HEK293 (cell line): ENCODE measurements around the gene AKAP5.

Experiments used
- BCL11B ChIP-seq: fragments of 450-650 bp; formaldehyde crosslinking; IDR thresholded peaks from 2 replicates; pipeline ENCODE4 v1.5.1; 2016; ENCODE audit warnings: low read depth, missing biosample characterization, missing genetic modification characterization
- CTCF ChIP-seq: fragments of 450-650 bp; formaldehyde crosslinking; IDR thresholded peaks from 2 replicates; pipeline ENCODE4 v1.5.1; 2016; ENCODE audit warnings: missing biosample characterization, missing genetic modification characterization
- INSM2 ChIP-seq: fragments of 450-650 bp; formaldehyde crosslinking; IDR thresholded peaks from 2 replicates; pipeline ENCODE4 v1.5.1; 2016; ENCODE audit warnings: missing biosample characterization, missing genetic modification characterization
- KLF8 ChIP-seq: fragments of 450-650 bp; formaldehyde crosslinking; IDR thresholded peaks from 2 replicates; pipeline ENCODE4 v1.5.1; 2016; ENCODE audit warnings: missing biosample characterization, missing genetic modification characterization
- KLF9 ChIP-seq: fragments of 450-650 bp; formaldehyde crosslinking; IDR thresholded peaks from 2 replicates; pipeline ENCODE4 v1.5.1; 2016; ENCODE audit warnings: missing biosample characterization, missing genetic modification characterization, low read depth
- PRDM1 ChIP-seq: fragments of 450-650 bp; formaldehyde crosslinking; IDR thresholded peaks from 2 replicates; pipeline ENCODE4; 2016; ENCODE audit warnings: missing biosample characterization, missing genetic modification characterization
- PRDM10 ChIP-seq: fragments of 450-650 bp; formaldehyde crosslinking; IDR thresholded peaks from 2 replicates; pipeline ENCODE4 v1.5.1; 2016; ENCODE audit warnings: missing biosample characterization, missing genetic modification characterization
- ZBTB26 ChIP-seq: fragments of 450-650 bp; formaldehyde crosslinking; optimal IDR thresholded peaks from 2 replicates; pipeline ENCODE3; 2016; ENCODE audit warnings: missing biosample characterization, mild to moderate bottlenecking, missing genetic modification characterization
- ZFP69B ChIP-seq: fragments of 450-650 bp; formaldehyde crosslinking; IDR thresholded peaks from 2 replicates; pipeline ENCODE4 v1.5.1; 2016; ENCODE audit warnings: missing biosample characterization, missing genetic modification characterization
- ZNF140 ChIP-seq: fragments of 450-650 bp; formaldehyde crosslinking; IDR thresholded peaks from 2 replicates; pipeline ENCODE4 v1.5.1; 2016; ENCODE audit warnings: missing biosample characterization, missing genetic modification characterization
- ZNF24 ChIP-seq: fragments of 450-650 bp; formaldehyde crosslinking; IDR thresholded peaks from 2 replicates; pipeline ENCODE4 v1.5.1; 2016; ENCODE audit warnings: missing biosample characterization, missing genetic modification characterization
- ZNF433 ChIP-seq: fragments of 450-650 bp; formaldehyde crosslinking; IDR thresholded peaks from 2 replicates; pipeline ENCODE4 v1.5.1; 2016; ENCODE audit warnings: missing biosample characterization, missing genetic modification characterization, low read depth
- ZNF530 ChIP-seq: fragments of 450-650 bp; formaldehyde crosslinking; IDR thresholded peaks from 2 replicates; pipeline ENCODE4 v1.5.1; 2016; ENCODE audit warnings: low read depth, missing biosample characterization, missing genetic modification characterization
- ZNF596 ChIP-seq: fragments of 450-650 bp; IDR thresholded peaks from 2 replicates; pipeline ENCODE4 v1.5.0; 2018; ENCODE audit warnings: missing biosample characterization, mild to moderate bottlenecking, missing genetic modification characterization, moderate library complexity
- ZNF600 ChIP-seq: fragments of 450-650 bp; formaldehyde crosslinking; IDR thresholded peaks from 2 replicates; pipeline ENCODE4 v1.5.1; 2016; ENCODE audit warnings: missing biosample characterization, missing genetic modification characterization
- ZNF624 ChIP-seq: fragments of 450-650 bp; formaldehyde crosslinking; IDR thresholded peaks from 2 replicates; pipeline ENCODE4 v1.5.1; 2017; ENCODE audit warnings: missing biosample characterization, missing genetic modification characterization
- ZNF837 ChIP-seq: fragments of 450-650 bp; formaldehyde crosslinking; IDR thresholded peaks from 2 replicates; pipeline ENCODE4 v1.5.1; 2016; ENCODE audit warnings: missing biosample characterization, missing genetic modification characterization
- ZSCAN23 ChIP-seq: fragments of 450-650 bp; formaldehyde crosslinking; IDR thresholded peaks from 2 replicates; pipeline ENCODE4 v1.5.1; 2016; ENCODE audit warnings: missing biosample characterization, missing genetic modification characterization
- ZSCAN4 ChIP-seq: fragments of 450-650 bp; formaldehyde crosslinking; IDR thresholded peaks from 2 replicates; pipeline ENCODE4 v1.5.1; 2017; ENCODE audit warnings: missing biosample characterization, missing genetic modification characterization
- ZSCAN5A ChIP-seq: fragments of 450-650 bp; formaldehyde crosslinking; IDR thresholded peaks from 2 replicates; pipeline ENCODE4 v1.5.1; 2016; ENCODE audit warnings: missing biosample characterization, missing genetic modification characterization
- ZXDB ChIP-seq: fragments of 450-650 bp; formaldehyde crosslinking; IDR thresholded peaks from 2 replicates; pipeline ENCODE4 v1.5.1; 2016; ENCODE audit warnings: missing biosample characterization, missing genetic modification characterization
- TF ChIP-seq, protein P1 (sequence below): fragments of 450-650 bp; IDR thresholded peaks from 2 replicates; pipeline ENCODE4 v1.5.1; 2018; ENCODE audit warnings: missing biosample characterization, mild to moderate bottlenecking, missing genetic modification characterization
- TF ChIP-seq, protein P2 (sequence below): fragments of 450-650 bp; formaldehyde crosslinking; IDR thresholded peaks from 2 replicates; pipeline ENCODE4 v1.5.1; 2016; ENCODE audit warnings: missing biosample characterization, missing genetic modification characterization
- TF ChIP-seq, protein P3 (sequence below): fragments of 450-650 bp; formaldehyde crosslinking; IDR thresholded peaks from 2 replicates; pipeline ENCODE4 v1.5.1; 2016; ENCODE audit warnings: missing biosample characterization, missing genetic modification characterization

AKAP5 gene

DNA sequence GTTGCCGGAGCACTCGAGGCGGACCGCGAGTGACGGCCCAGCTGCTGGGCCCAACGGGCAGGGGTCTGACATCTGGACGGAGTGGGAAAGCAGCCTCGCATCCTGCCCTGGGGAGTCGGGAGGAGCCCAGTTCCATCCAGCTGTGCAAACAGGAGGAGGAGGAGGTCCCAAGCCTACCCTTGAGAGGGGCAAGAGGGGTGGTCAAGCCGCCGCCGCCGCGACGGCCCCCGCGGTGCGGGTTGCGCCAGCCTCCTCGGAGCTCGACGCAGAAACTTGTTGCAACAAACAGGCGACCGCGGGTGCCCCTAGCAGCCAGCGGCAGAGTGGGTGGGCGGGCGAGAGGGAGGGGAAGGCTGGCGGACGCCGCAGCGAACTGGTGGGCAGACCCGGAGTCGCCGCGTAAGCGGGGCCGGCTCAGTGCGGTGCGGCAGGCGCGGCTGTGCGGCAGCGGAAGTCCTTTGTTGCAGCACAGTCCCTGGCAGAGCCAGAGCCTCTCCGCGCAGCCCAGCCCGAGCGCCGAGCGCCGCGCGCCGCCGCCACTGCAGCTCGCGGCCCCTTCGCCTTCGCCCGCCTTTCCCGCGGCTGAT is 39.1 kb downstream of the AKAP5 start, which contains the start of gene ZBTB1 (continued):
- TF ChIP-seq, protein P1, sequence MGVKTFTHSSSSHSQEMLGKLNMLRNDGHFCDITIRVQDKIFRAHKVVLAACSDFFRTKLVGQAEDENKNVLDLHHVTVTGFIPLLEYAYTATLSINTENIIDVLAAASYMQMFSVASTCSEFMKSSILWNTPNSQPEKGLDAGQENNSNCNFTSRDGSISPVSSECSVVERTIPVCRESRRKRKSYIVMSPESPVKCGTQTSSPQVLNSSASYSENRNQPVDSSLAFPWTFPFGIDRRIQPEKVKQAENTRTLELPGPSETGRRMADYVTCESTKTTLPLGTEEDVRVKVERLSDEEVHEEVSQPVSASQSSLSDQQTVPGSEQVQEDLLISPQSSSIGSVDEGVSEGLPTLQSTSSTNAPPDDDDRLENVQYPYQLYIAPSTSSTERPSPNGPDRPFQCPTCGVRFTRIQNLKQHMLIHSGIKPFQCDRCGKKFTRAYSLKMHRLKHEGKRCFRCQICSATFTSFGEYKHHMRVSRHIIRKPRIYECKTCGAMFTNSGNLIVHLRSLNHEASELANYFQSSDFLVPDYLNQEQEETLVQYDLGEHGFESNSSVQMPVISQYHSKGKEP (tag by site-specific recombination) = peak; percentile 89
- TF ChIP-seq ZXDB (tag by site-specific recombination) (peak; percentile 88), ZNF624 (tag by site-specific recombination) (no peak), INSM2 (tag by site-specific recombination) (no peak), ZNF600 (tag by site-specific recombination) (peak; percentile 91), CTCF (tag by site-specific recombination) (no peak), ZNF837 (tag by site-specific recombination) (peak; percentile 48; the same call in 1 of the 2 replicates), ZNF530 (tag by site-specific recombination) (no peak), ZNF24 (tag by site-specific recombination) (no peak), ZSCAN23 (tag by site-specific recombination) (0 out of 2 replicates have a peak, but pooled peaks have one; percentile 50), KLF9 (tag by site-specific recombination) (peak; percentile 41; the same call in 1 of the 2 replicates), ZSCAN5A (tag by site-specific recombination) (peak; percentile 2; the same call in 1 of the 2 replicates), KLF8 (peak; percentile 75; the same call in 1 of the 2 replicates), PRDM10 (tag by site-specific recombination) (peak; percentile 98), ZNF596 (tag by site-specific recombination) (no peak), ZNF140 (tag by site-specific recombination) (no peak), ZSCAN4 (tag by site-specific recombination) (0 out of 2 replicates have a peak, but pooled peaks have one; percentile 26), PRDM1 (tag by site-specific recombination) (no peak), BCL11B (peak; percentile 70), ZBTB26 (tag by site-specific recombination) (peak; percentile 72), ZFP69B (tag by site-specific recombination) (0 out of 2 replicates have a peak, but pooled peaks have one; percentile 41), ZNF433 (tag by site-specific recombination) (no peak)
- TF ChIP-seq, protein P2, sequence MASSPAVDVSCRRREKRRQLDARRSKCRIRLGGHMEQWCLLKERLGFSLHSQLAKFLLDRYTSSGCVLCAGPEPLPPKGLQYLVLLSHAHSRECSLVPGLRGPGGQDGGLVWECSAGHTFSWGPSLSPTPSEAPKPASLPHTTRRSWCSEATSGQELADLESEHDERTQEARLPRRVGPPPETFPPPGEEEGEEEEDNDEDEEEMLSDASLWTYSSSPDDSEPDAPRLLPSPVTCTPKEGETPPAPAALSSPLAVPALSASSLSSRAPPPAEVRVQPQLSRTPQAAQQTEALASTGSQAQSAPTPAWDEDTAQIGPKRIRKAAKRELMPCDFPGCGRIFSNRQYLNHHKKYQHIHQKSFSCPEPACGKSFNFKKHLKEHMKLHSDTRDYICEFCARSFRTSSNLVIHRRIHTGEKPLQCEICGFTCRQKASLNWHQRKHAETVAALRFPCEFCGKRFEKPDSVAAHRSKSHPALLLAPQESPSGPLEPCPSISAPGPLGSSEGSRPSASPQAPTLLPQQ (tag by site-specific recombination) = peak; percentile 61; the same call in 1 of the 2 replicates
- TF ChIP-seq, protein P3, sequence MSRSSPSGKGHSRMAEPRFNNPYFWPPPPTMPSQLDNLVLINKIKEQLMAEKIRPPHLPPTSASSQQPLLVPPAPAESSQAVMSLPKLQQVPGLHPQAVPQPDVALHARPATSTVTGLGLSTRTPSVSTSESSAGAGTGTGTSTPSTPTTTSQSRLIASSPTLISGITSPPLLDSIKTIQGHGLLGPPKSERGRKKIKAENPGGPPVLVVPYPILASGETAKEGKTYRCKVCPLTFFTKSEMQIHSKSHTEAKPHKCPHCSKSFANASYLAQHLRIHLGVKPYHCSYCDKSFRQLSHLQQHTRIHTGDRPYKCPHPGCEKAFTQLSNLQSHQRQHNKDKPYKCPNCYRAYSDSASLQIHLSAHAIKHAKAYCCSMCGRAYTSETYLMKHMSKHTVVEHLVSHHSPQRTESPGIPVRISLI (tag by site-specific recombination) = no peak
